HG03342 (cell line): ENCODE results near the gene NOPCHAP1.
"Not testable (repeated sequence)": the region's sequence is repeated elsewhere in the genome, so short reads cannot be mapped to it uniquely, and the experiment has no call there.

Experiments used
- ATAC-seq: cut with Tn5 transposase; IDR thresholded peaks from one replicate; pipeline ENCODE4 v1.9.1; 2021; ENCODE audit warnings: mild to moderate bottlenecking, moderate library complexity; ENCODE audit not compliant: unreplicated experiment

The NOPCHAP1 gene, protein sequence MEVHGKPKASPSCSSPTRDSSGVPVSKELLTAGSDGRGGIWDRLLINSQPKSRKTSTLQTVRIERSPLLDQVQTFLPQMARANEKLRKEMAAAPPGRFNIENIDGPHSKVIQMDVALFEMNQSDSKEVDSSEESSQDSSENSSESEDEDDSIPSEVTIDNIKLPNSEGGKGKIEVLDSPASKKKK

DNA sequence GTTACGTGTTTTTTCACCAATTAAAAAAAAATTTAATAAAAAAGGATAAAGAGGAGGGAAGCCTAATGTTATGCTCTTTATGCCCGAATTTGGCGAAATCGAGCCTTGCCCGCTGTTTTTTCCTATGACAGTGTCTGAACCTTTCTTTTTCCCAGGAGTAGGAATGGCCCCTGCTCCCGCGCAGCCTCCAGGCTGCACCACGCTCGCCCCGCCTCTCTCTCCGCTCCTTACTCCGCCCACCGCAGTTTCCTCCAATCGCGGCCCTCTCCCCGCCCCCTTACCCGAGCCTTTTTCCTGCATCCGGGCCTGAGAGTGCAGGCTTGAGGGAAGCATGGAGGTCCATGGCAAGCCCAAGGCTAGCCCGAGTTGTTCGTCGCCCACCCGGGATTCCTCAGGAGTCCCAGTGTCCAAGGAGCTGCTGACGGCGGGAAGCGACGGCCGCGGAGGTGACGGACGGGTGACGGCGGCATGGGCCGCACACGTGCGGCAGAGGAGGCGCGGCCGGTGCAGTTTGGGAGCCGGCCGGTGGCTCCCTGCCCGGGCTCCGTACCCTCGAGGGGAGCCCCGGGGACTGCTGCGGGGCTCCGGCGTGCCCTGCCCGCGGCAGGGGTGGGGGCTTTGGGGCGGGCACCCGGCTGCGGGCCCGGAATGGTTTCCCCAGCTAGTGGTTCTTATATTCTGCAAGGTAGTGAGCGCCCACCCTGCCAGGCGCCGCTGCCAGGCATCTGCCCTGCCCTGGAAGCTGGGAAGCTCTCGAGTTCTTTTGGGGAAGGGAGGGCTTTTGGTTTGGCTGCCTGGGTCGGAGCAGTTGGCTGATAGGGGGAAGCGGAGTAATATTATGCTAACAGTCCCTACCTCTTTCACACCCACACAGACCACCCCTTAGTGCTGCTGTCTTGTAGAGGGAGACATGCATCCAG, at the start of gene NOPCHAP1:
NOPCHAP1 (plus strand) TSS at position 295 of the 920 bp plus-strand sequence; CDS start at position 332, 37 bp downstream.
- ATAC-seq: peak; percentile 88

DNA sequence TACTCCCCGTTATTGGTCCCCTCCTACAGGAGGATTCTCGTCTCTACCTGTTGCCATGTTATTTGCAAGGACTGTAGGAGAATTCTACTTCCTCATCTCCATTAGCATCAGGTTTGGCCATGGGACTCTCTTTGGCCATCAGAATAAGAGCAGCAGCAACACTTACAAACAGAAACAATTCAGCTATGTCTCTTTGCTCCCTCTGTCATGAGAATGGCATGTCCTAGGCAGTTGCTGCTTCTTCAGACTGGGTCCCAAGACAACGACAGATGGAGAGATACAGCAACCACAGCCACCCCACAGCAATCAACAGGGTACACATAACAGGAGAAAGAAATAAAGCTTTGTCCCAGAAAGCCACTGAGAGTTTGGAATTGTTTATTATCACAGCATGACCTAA, 47.7 kb upstream of the NOPCHAP1 start:
- no peak for ATAC-seq

DNA sequence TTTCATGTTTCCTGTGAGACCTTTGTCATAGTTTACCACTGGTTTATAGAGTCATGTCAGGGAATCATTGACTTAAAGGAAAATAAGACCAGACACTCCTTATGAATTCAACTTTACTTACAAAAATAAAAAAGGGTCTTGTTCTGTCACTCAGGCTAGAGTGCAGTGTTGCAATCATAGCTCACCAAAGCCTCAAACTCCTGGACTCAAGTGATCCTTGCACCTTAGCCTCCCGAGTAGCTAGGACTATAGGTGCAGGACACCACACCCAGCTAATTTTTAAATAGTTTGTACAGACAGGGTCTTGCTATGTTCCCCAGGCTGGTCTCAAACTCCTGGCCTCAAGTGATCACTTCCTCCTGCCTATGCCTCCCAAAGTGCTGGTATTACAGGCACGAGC, 47.0 kb upstream of the NOPCHAP1 start:
- no peak for ATAC-seq

DNA sequence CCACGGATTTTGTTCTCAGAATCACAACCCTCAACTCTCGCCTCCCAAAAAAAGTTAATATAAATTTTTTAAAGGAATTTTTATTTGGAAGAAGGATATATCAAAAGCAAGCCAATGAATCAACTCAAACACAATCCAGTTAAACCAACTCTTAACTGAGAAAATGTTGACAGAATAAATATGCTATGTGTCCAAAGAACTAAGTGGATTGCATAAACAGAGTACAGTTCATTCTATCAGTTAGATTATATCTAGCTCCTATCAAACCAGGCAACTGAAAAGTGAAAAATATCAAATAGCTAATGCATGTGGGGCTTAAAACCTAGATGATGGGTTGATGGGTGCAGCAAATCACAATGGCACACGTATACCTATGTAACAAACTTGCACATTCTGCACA, 44.7 kb upstream of the NOPCHAP1 start:
- no peak for ATAC-seq

DNA sequence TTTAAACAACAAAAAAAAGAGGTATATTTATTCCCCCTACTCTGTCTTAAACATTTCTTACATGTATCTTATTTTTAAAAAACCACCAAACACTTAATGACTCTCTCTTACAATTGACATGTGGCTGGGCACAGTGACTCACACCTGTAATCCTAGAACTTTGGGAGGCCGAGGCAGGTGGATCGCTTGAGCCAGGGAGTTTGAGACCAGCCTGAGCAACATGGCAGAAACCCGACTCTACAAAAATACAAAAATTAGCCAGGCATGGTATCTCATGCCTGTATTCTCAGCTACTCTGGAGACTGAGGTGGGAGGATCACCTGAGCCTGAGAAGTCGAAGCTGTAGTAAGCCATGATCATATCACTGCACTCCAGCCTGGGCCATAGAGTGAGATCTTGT, 44.0 kb upstream of the NOPCHAP1 start:
- no peak for ATAC-seq

DNA sequence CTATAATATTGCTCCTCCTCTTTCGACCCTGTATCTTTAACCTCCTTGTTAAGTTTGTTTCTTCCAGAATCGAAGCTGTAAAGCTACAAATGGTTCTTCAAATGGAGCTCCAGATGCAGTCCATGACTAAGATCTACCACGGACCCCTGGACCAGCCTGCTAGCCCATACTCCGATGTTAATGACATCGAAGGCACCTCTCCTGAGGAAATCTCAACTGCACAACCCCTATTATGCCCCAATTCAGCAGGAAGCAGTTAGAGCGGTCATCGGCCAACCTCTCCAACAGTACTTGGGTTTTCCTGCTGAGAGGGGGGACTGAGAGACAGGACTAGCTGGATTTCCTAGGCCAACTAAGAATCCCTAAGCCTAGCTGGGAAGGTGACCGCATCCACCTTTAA, 42.7 kb upstream of the NOPCHAP1 start:
- not testable (repeated sequence) for ATAC-seq

DNA sequence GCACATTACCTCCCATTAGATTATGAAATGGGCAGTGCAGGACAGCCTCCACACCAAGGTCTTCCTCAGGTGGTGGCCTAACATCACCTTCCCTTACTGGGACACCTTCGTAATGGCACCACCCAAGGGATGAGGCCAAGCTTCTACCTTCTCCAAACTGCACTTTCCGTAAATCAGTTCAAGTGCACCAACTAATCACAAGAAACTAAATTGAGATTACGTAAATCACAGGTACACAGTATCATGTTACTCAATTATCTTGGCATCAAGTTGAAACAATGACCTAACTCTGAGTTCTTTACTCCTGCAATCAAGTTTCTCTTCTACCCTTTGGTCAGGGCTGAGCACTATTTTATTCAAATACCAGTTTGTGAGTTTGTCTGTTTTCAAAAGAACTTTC, 41.9 kb upstream of the NOPCHAP1 start:
- no peak for ATAC-seq

DNA sequence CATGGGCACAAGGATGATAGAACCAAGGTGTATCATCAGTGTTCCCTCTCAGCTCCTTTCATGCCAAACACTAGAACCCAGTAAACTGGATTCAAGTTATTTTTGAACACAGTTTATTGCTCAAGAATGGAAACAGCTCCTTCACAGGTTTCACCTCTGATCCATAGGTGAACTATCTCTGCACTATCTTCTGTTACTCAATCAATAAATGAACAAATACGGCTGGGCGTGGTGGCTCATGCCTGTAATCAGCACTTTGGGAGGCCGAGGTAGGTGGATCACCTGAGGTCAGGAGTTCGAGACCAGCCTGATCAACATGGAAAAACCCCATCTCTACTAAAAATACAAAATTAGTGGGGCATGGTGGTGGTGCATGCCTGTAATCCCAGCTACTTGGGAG, 37.4 kb upstream of the NOPCHAP1 start:
- not testable (repeated sequence) for ATAC-seq

DNA sequence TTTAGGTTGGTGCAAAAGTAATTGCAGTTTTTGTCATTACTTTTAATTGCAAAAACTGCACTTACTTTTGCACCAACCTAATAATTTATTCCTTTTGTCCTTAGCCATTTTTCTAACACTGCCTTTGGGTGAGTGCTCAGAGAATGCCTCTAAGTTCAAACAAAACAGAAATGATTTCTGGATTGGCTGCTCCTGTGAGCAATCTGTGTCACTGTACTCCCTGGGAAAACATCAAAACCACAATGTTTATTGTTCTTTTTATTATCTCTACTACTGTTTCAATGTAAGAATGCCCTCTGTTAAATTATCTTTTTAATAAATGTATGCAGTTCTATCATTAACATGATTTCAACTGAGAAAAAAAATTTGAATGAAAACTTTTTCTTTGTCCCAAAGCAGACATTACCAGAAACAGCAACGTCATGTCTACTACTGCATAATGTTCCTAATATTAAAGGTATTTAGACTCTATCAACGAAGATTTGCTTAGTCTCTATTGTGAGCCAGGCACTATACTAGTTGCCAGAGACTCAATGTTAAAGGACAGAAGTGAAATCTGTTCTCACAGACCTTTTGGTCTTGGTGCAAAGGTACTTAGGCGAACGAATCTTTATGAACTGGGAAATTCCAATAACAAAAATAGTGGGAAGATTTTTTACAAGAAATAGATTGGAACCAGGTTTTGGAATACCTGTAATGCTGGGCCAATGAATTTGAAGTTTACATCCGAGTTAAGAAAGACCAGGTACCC, 34.2 kb upstream of the NOPCHAP1 start:
- ATAC-seq: no peak

DNA sequence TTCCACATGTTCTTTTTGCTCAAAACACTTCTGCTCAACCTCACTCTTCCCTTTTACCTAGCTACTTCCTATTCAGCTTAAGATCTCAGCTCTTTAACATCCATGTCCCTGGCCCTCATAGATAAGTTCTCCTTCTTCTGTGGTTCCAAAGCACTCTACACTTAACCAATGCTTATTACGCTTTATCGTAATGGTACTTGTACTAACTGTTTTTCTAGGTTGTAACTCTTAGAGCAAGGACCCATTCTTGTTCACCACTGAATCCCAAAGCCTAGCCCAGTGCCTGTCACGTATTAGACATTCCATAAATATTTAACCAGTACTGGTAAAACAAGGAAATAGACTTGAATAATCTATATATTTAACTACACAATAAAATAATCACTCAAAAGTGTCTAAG, 33.3 kb upstream of the NOPCHAP1 start:
- no peak for ATAC-seq

DNA sequence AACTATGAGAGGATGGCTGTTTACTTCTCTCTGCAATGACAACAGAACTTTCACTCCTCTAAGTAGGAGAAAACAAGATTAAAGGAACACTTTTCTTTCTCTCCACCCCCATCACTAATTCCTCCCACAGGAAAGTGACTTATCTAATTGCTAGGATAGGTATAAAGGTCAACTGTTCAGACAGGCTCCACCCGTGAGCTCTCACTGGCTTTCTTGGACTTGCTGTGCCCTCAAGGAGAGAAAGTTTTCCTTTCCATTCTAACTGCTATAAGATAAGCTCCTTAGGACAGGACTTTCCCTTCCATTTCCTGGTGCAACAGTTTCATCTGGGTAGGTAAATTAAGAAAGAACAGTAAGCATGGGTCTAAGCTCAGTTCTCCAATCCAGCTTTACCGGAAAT, 32.8 kb upstream of the NOPCHAP1 start:
- ATAC-seq: no peak

DNA sequence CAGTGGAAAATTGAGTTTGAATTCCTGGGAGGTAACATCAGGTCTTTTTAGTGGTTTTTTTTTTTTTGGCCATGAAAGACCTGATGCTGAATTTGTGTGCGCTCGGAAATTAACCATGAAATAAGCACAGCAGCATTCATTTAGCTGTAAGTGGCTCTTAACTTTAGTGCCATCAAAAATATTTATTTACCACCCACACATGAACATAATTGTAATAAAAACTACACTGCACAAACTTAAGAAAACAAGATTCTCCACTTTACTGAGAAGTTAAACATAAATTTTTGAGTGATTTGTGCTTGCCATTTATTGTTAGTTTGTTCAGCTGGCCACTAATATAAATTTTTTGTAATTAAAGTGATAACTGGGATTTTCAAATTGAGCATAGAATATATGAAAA, 30.4 kb upstream of the NOPCHAP1 start:
- no peak for ATAC-seq

DNA sequence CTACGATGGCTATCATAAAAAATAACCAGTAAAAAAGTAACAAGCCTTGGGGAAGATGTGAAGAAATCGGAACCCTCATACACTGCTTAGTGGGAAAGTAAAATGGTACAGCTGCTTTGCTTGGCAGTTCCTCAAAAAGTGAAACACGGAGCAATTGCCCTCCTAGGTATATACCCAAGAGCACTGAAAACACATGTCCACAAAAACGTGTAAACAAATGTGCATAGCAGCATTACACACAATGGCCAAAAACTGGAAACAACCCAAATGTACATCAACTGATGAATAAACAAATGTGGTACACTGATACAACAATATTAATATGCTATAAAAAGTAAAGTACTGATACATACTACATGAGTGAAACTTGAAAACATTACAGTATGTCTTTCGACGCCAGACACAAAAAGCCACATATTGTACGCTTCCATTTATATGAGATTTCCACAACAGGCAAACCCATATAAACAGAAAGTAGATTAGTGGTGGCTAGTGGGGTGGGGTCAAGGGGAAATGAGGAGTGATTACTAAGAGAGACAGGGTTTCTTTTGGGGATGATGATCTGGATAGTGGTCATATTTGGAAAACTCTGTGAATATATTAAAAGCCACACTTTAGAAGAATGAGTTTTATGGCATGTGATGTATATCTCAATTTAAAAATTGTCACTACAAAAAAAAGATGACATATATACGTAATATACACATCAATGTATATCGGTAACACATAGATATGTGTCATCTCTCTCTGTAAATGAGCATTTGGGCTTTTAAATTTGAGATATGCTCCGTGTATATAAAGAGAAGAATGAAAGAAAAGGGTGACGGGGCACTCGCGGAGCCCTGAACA, 29.0 kb upstream of the NOPCHAP1 start:
- ATAC-seq: no peak

DNA sequence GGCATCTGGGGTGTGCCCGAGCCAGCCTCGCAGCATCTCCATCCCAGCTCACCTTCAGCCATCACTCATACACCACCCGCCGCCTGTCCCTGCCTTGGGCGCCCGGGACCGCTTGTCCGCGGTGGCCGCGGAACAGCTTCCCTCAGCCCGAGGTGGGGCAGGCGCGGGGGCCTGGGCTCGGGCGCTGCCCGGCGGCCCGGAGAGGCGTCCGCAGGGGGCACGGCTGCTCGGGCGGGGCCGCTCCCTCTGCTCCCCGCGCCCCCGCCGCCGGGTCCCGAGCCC, 28.5 kb upstream of the NOPCHAP1 start:
- peak; percentile 36 for ATAC-seq

DNA sequence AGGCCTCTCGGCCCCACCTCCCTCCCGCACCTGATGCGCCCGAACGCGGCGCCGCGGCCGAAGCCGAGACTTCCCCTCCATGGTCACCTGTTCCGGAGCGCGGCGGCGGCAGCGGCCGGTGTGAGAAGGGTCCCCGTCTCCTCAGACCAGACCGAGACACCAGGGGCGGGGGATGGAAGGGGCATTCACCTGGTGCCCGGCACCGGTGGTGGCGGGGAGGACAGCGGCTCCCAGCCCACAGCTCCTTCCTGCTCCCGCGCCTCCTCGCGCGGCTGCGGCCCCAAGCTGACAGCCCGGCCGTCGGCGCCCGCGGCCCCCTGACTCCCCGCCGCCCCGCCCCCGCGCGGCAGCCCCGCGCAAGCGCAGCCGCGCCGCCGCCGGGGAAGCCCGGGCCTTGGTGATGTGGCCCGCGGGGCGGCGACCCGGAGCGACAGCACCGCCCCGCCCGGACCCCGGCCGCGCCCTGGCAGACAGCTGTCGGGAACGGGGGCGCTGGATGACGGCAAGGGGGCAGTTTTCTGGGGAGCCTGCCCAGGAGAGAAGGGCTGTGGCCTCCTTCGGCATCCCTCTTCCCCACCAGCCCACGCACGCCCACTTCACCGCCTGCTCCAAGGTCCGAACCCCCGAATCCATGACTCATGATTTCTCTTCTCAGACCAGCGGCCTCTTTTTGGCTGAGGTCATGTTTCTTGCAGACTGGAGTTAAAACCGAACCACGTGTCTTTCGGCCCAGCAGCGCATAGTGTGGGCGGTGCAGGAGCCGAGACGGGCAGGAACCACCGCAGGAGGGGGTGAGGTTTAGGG, 27.9 kb upstream of the NOPCHAP1 start, which contains the start of gene SLC41A2:
SLC41A2 (minus strand) TSS at position 290 of the 804 bp plus-strand sequence. CDS start 29,763 bp downstream, outside the sequence.
- peak; percentile 71 for ATAC-seq

DNA sequence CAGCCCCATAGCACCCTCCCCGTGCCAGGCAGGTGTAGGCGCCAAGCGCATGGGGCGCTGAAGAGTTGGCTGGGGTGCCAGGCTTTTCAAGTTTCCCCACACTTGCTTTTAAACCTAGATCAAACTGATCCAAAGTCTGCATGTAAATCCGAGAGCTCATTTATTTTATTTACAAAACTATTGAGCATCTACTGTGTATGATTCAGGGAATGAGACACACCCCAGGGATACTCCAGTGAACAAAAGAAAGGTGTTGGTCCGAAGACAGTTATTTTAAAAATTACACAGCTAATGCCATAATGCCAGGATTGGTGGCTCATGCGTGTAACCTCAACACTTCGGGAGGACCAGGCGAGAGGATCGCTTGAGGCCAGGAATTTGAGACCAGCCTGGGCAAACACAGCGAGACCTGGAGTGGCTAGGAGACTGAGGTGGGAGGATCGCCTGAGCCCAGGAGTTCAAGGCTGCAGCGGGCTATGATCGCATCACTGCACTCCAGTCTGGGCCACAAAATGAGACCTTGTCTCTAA, 27.2 kb upstream of the NOPCHAP1 start:
- ATAC-seq: no peak

DNA sequence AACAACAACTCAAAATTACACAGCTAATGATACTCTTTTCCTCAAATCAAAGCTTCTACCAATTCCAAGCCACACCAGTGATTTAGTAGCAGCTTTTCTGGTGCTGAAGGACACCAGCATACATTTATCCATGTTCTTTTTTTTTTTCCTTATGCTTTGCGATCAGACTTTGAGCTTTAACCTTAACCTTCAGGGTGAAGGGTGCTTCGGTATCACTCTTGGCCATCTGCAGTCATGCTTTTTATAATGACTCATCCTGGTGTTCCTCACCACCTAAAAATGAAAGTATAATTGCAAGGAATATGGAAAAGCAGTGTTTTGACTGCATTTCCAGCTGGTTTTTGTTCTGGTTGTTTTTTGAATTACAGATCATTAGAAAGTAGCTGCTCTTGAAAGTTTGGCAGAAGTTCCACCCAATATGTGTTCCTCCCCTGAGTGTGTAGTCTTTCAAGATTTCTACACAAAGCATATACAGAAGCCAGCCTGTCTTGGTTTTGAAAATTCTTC, 26.7 kb upstream of the NOPCHAP1 start:
- ATAC-seq: no peak

DNA sequence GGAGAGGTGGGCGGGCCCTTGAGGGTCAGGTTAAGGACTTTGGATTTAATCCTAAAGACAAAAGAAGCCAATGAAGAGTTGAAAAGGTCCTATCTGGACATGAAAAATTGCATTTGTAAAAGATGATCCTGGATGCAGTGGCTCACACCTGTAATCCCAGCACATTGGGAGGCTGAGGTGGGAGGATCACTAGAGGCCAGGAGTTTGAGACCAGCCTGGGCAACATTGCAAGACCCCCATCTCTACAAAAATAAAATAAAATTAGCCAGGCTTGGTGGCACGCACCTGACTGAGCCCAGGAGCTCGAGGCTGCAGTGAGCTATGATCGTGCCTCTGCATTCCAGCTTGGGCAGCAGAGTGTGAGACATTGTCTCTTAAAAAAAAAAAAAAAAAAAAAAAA, 25.7 kb upstream of the NOPCHAP1 start:
- ATAC-seq: no peak

DNA sequence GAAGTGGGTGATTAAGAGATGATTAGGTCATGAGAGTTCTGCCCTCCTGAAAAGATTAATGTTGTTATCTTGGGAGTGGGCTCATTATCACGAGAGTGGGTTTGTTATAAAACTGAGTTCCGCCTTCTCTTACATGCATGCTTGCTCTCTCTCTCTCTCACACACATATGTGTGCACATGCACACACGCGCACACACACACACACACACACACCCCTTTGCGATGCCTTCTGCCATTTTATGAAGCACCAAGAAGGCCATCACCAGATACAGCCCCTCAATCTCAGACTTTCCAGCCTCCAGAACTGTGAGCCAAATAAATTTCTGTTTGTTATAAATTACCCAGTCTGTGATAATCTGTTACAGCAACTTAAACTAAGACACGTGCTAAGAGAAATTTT, 22.4 kb upstream of the NOPCHAP1 start:
- ATAC-seq: no peak
